Fibroblast of mammary gland (primary cell): Measurements from ENCODE around the gene LAMA2.

Experiments used
- DNase-seq: peaks from one replicate; pipeline ENCODE4 v3.0.0-alpha.2; 2010; ENCODE audit warnings: low read depth
- H3K4me3 ChIP-seq: 2 replicates; pipeline ENCODE4 v1.5.1; 2011; ENCODE audit warnings: low read depth, mild to moderate bottlenecking, low read length, moderate library complexity; ENCODE audit not compliant: control insufficient read depth
- TF ChIP-seq, protein P1 (sequence below): conservative IDR thresholded peaks from 2 replicates; pipeline ENCODE4 v1.5.1; 2011; ENCODE audit warnings: low read depth, low read length, inconsistent platforms; ENCODE audit not compliant: control insufficient read depth, insufficient read depth

Gene LAMA2

DNA sequence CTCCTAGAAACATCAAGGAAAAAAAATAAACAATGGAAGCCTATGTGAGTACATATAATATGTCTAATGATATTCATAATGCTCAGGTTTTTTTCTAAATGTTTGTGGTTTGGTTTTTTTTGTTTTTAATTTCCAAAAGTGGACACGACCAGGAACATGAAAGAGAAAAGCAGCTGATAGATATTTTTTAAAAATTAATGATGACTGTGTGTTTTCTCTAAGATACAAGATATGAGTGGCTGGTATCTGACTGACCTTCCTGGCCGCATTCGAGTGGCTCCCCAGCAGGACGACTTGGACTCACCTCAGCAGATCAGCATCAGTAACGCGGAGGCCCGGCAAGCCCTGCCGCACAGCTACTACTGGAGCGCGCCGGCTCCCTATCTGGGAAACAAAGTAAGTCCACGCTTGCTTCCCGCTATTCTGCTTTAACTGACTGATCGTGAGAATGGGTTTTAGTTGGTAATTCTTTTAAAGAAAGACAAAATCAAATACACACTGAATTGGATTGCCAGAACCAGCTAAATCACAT is 309.6 kb downstream of the LAMA2 start:
- H3K4me3 ChIP-seq: no peak overlapping the region
- TF ChIP-seq, protein P1, sequence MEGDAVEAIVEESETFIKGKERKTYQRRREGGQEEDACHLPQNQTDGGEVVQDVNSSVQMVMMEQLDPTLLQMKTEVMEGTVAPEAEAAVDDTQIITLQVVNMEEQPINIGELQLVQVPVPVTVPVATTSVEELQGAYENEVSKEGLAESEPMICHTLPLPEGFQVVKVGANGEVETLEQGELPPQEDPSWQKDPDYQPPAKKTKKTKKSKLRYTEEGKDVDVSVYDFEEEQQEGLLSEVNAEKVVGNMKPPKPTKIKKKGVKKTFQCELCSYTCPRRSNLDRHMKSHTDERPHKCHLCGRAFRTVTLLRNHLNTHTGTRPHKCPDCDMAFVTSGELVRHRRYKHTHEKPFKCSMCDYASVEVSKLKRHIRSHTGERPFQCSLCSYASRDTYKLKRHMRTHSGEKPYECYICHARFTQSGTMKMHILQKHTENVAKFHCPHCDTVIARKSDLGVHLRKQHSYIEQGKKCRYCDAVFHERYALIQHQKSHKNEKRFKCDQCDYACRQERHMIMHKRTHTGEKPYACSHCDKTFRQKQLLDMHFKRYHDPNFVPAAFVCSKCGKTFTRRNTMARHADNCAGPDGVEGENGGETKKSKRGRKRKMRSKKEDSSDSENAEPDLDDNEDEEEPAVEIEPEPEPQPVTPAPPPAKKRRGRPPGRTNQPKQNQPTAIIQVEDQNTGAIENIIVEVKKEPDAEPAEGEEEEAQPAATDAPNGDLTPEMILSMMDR: no peak
- DNase-seq: no peak

DNA sequence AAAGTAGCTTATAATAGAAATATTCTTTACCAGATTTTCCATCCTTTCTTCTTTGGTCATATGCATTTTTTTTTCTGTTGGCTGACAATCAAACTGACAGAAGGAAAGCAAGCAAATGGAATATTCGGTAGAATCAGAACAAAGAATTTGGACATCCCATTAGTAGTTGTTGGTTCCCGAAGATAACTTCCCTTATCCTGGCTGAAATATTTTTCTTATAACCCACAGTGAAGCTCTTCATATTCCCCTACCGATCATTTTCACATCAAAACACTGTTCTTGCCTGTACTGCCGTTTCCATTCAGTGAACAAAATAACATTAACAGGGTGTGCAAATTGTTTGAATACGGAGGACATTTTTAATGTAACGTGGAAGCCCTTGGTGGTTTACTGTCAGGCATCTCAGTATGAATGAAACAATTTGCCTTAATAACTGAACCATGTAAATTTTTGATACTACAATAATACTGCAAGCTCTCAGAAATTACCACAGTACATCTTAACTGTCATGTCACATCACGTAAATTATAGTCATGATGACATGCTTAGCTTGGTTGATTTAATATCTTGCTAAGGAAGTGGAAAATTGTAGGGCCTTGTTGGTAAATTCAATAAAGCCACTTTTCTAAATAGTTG is 311.5 kb downstream of the LAMA2 start:
- TF ChIP-seq, protein P1: no peak
- no peak overlapping the region for H3K4me3 ChIP-seq
- no peak for DNase-seq

DNA sequence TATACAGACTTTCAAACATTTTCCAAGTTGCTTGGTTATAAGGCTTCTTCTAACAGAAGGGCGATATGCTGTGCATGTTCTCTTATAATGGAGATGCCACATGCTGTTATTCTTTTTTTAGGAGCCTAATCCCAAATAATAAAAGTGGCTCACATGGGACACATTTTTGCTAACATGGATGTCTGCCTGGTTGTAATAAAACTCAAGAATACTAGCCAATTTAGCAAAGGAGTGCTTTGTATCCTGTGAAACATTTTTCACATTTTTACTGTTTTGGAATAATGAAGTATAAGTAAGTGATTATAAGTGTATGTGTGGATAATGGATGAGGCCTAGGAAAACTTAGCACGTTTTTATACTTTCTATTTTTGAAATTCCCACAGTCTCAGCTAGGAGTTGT is 312.2 kb downstream of the LAMA2 start:
- H3K4me3 ChIP-seq: no peak overlapping the region
- no peak for DNase-seq
- TF ChIP-seq, protein P1: no peak

DNA sequence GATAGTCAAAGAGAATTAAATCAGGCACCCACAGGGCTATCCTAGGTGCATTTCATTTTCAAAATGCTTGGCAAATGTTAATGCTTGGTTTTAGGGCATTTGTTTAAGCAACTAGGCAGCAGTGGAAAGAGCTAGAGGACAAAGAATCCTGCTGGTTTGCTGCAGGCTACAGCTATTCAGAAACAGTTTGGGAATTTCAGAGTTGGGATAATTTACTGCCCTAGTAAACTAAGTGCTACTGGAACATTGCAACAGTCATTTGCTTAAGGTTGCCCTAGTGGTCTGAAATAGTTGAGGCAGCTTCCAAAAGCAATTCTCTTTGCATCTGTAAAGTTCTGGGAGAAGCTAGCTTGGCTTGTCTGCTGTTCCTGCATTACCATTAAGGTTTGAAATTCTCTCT is 312.7 kb downstream of the LAMA2 start:
- TF ChIP-seq, protein P1: no peak
- DNase-seq: no peak
- no peak overlapping the region for H3K4me3 ChIP-seq

DNA sequence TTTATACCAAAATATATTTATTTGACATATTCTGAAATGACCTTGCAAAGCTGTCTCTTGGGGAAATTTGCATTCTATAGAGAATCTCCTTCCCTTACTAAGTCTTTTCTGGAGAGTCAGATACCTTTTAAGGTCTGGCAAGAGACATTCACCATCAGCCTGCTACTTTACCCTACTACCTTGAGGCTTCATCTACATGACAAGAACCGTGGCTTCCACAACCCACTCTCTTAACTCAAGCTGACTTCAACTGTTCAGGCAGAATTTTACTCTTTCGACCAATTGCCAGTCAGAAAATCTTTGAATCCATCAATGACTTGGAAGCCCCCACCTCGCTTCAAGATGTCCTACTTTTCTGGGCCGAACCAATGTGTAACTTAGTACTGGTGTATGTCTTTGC is 314.2 kb downstream of the LAMA2 start:
- no peak overlapping the region for H3K4me3 ChIP-seq
- TF ChIP-seq, protein P1: no peak
- no peak for DNase-seq

DNA sequence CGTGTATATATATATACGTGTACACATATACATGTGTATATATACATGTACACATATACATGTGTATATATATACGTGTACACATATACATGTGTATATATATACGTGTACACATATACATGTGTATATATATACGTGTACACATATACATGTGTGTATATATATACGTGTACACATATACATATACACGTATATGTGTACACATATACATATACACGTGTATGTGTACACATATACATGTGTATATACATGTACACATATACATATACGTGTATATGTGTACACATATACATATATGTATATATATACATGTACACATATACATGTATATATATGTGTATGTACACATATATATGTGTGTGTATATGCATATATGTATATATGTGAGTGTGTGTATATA is 317.2 kb downstream of the LAMA2 start:
- H3K4me3 ChIP-seq: no peak overlapping the region
- DNase-seq: no peak
- TF ChIP-seq, protein P1: no peak
